GM21360 (cell line): ENCODE results near the gene HK1.
A peak's percentile ranks its signal among the peaks of the same experiment; 100 is the strongest.

Experiments
- ATAC-seq: cut with Tn5 transposase; IDR thresholded peaks from one replicate; pipeline ENCODE4 v1.9.1; 2021; ENCODE audit warnings: mild to moderate bottlenecking, moderate library complexity; ENCODE audit not compliant: unreplicated experiment

HK1 gene

GRCh38 chr10:69398466-69398865 lies 120.2 kb downstream of the HK1 start:
- no peak for ATAC-seq

DNA sequence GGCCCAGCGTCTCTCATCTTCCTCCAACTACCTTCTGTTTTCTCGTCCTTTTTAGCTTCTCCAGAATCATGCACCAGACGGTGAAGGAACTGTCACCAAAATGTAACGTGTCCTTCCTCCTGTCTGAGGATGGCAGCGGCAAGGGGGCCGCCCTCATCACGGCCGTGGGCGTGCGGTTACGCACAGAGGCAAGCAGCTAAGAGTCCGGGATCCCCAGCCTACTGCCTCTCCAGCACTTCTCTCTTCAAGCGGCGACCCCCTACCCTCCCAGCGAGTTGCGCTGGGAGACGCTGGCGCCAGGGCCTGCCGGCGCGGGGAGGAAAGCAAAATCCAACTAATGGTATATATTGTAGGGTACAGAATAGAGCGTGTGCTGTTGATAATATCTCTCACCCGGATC lies 122.6 kb downstream of the HK1 start:
- no peak for ATAC-seq

DNA sequence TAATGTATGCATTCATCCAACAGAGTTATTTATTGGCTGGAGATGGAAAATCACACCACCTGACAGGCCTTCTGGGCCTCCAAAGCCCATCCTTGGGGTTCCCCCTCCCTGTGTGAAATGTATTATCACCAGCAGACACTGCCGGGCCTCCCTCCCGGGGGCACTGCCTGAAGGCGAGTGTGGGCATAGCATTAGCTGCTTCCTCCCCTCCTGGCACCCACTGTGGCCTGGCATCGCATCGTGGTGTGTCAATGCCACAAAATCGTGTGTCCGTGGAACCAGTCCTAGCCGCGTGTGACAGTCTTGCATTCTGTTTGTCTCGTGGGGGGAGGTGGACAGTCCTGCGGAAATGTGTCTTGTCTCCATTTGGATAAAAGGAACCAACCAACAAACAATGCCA lies 123.1 kb downstream of the HK1 start:
- no peak for ATAC-seq

DNA sequence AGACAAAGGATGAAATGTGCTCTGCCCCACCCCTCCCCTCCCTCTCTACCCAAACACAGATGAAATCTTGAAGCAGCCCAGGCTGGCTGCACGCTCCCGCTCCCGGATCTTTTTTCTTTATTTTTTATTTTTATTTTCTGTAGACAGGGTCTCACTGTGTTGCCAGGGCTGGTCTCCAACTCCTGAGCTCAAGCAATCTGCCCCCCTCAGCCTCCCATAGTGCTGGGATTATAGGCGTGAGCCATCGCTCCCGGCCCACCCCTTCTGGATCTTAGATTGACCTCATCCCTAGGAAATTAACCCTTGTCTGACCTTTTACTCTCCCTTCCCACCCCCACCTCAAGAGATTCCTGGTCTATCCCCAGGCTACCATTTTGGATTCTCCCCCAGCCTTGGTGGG lies 124.1 kb downstream of the HK1 start:
- ATAC-seq: no peak

- no peak for ATAC-seq
Measured at GRCh38 chr10:69403066-69403465, 124.8 kb downstream of the HK1 start.

DNA sequence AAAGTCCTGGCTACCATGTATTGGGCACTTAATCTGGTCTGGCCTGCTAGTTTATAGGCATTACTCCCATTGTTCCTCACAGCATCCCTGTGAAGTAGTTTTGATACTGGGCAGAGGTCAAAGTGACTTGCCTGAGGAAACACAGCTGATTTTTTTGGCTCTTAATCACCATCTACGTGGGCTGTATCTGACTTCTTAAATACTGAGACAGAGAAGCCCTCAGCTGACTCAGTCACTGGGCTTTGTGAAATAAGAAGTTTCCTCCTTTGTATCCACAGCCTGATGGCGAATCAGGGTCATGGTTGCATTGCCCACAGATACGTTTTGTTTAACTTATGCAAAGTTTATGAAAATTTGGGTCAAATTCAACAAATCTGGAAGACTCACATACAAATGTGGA lies 125.2 kb downstream of the HK1 start:
- ATAC-seq: no peak

DNA sequence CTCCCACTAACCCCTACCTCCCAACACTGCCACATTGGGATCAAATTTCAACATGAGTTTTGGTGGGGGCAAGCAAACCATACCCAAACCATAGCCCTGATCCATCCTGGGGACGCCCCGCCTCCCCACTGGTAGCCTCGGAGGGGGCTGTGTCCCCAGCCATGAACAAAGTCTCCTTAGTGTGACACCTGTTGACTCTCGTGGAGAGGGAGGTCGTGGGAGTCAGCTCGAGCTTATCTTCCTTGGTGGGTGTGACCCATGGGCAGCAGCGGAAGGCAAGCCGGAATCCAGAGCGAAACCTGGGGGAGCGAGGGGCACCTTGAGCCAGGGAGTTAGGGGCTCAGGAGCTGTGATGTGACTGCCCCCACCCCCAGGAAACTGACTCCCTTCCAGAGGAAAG lies 126.5 kb downstream of the HK1 start:
- no peak for ATAC-seq

DNA sequence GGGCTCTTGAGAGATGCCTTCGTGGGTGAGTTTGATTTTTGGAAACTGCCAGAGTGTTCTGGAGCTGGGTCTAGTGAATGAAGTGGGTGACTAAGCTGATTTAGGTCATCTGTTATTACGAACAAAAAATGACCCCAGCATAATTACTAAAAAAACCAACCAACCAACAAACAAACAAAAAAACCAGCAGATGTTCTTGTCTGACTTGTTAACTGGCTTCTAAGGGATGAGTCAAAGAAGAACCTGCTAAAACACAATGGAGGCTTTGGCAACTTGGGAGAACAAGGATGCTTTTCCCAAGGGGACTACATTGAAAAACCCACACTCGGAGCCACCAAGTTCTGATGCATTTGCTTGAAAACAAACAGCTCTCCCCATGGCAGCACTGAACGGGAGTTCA lies 126.9 kb downstream of the HK1 start:
- ATAC-seq: no peak

GRCh38 chr10:69406302-69406811 lies 128.1 kb downstream of the HK1 start:
- no peak for ATAC-seq

DNA sequence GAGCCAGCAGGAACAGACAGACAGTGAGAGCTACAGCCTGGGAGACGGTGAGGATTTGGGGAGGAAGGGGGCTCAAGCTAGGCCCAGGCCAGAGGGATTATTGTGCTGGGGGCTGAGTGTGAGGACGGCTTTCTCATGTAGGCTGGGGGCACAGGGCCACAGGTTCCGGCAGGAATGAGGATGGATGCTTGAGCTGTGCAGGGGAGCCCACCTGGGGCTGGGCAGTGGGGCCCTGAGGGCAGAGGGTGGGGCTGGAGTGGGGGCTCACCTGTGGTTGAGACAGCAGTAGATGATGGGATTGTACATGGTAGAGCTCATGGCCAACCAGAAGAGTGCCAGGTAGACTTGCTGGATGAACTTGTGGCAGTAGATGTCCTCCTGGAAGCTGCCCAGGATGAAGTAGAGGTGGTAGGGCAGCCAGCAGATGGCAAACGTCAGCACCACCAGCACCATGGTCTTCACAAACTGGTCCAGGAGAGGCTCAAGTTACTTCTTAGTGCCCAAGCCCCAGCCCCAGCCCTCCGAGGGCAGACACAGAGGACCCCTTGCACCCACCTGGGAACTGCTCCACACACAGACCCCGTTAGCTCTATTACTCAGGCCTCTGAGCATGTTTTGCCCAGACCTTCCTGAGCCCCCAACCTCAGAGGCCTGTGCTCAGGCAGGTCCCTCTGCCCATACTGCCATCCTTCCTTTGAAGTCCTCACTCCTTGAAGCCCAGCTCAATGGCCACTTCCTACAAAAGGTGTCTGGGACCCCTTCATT lies 128.7 kb downstream of the HK1 start:
- ATAC-seq: no peak

GRCh38 chr10:69407621-69408301 lies 129.5 kb downstream of the HK1 start:
- no peak for ATAC-seq

- ATAC-seq: peak; percentile 79
Measured at GRCh38 chr10:69408318-69409175, 130.3 kb downstream of the HK1 start.

DNA sequence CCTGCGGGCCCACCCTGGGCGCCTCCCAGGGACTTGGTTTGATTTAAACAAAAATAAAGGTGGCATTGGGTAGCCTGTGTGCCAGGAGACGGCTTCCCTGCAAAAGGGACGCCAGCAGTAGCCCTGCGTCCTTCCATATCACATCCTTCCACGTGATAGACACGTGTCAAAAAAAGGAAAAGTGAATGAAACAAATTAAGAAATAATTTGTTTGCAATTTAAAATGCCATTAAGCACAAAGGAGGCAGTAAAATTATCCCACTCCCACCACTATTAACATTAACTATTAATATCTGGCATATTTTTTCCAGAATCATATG lies 130.8 kb downstream of the HK1 start:
- ATAC-seq: no peak

- ATAC-seq: no peak
Measured at GRCh38 chr10:69409968-69410367, 131.7 kb downstream of the HK1 start.

DNA sequence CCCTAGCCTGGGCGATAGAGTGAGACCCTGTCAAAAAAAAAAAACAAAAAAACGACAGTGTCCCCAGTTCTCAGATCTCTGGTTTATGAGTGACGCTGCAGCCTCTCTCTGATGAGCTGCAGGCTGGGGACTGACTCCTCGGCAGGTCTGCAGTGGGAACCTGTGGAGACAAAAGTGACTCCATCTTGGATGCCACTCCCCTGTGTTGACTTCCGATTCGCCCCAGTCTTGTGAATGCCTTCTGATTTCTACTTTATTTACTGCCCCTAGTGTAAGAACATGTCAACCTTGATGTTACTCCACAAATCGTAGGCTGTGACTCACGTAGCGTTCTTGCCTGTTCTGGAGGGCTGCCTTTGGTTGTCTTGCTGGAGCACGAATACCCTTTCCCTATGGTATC lies 132.2 kb downstream of the HK1 start:
- ATAC-seq: no peak

DNA sequence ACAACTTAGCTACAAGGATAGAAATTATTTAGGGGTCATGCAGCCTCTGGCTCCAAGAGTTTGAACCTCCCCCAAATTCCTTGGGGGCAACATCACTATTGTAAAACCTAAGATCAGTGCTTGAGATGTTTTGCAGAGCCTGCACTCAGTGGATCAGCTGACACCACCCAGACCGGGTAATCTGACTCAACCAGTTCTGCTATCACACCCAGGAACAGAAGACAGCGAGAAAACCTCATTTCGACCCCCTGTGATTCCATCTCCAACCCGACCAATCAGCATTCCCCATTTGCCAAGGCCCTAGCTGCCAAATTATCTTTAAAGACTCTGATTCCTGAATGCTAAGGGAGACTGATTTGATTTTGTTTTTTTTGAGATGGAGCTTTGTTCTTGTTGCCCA lies 133.2 kb downstream of the HK1 start:
- no peak for ATAC-seq

DNA sequence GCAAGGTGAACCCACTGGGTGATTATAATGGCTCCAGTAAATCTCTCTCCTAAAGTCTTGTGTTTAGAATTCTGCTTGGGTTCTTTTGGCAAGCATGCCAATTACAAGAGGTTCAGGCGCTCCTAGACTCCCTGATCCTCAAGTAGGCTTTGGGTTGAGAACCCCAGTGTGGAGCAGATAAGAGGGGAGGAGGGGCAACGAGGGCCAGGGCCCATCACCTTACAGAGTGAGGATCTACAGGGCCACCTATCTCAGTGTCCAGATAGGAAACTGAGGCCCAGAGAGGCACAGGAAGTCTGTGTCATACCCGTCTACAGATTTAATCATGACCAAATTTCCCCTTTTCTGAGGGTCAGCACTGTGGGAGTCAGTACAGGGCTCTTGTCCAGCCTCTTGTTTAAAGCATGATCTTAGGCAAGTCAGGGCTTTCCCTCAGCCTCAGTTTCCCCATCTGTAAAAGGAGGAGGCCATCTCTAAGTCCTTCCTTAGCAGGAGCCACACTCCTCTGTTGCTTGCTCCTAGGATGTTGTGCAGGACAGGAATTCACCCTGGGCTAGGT lies 134.0 kb downstream of the HK1 start:
- no peak for ATAC-seq

- ATAC-seq: no peak
Measured at GRCh38 chr10:69413221-69413865, 135.0 kb downstream of the HK1 start.

- ATAC-seq: no peak
Measured at GRCh38 chr10:69414036-69415018, 136.0 kb downstream of the HK1 start.

- ATAC-seq: no peak
Measured at GRCh38 chr10:69415049-69415448, 136.8 kb downstream of the HK1 start.
